ENCODE measurements around the gene TMEM33. TPM values are rescaled to one million over a fixed set of nuclear protein-coding genes. Genes with fewer than 3 reads are reported as not detected.

TMEM33 gene
- total RNA-seq, 1 experiment from 2014 or later: 161 TPM

GRCh38 chr4:41994461-41994985, 59.3 kb downstream of the TMEM33 start:
- DNase-seq (ENCODE audit: low read depth): peak; percentile 1

- no peak for DNase-seq (ENCODE audit: low read depth)
Measured at GRCh38 chr4:41998019-41998418, 62.8 kb downstream of the TMEM33 start.

GRCh38 chr4:41999321-41999720, 64.1 kb downstream of the TMEM33 start:
- no peak for DNase-seq (ENCODE audit: low read depth)

GRCh38 chr4:42008011-42008786, 73.0 kb downstream of the TMEM33 start:
- no peak for DNase-seq (ENCODE audit: low read depth)

Small RNA genes lying within 50 kb of the gene (small RNA-seq; reads per million reads assigned to genes)
- not detected for gene AC108210.2

Other genes starting within 250 kb of the TMEM33 start
- gene PHOX2B, start 186.7 kb upstream of the TMEM33 start, total RNA-seq (2014; rRNA removed; shearing (Covaris generic)): not detected in 2 replicates
- 0.19 and 0.33 TPM in 2 replicates for gene DCAF4L1, start 46.3 kb downstream of the TMEM33 start, total RNA-seq (2014; rRNA removed; shearing (Covaris generic))
- 62.4 and 84.8 TPM in 2 replicates for gene SLC30A9, start 55.1 kb downstream of the TMEM33 start, total RNA-seq (2014; rRNA removed; shearing (Covaris generic))
- gene BEND4, start 217.2 kb downstream of the TMEM33 start, total RNA-seq (2014; rRNA removed; shearing (Covaris generic)): 0.57 and 1.2 TPM in 2 replicates

Measured in HT1080 (cell line).